ENCODE results near the gene SMC3.

SMC3 gene

DNA sequence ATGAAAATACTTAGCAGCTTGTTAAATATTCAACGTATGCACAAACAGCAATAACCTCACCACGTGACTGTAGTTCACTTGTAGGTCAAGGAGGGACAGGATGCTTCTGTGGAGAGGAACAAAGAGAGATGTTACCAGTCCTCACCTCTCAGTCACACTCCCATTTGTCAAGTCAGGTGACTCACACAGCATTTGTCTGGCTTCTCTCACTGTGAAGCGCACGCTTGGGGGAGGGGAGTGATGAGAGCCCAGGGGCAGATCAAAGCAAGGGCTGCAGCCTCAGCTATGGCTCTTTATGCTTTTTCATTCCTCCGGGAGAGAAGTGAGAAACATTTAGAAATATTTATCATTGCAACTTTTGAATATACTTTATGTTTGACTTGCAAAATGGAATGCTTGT is 73.8 kb downstream of the SMC3 start:
- TF ChIP-seq, protein P1, sequence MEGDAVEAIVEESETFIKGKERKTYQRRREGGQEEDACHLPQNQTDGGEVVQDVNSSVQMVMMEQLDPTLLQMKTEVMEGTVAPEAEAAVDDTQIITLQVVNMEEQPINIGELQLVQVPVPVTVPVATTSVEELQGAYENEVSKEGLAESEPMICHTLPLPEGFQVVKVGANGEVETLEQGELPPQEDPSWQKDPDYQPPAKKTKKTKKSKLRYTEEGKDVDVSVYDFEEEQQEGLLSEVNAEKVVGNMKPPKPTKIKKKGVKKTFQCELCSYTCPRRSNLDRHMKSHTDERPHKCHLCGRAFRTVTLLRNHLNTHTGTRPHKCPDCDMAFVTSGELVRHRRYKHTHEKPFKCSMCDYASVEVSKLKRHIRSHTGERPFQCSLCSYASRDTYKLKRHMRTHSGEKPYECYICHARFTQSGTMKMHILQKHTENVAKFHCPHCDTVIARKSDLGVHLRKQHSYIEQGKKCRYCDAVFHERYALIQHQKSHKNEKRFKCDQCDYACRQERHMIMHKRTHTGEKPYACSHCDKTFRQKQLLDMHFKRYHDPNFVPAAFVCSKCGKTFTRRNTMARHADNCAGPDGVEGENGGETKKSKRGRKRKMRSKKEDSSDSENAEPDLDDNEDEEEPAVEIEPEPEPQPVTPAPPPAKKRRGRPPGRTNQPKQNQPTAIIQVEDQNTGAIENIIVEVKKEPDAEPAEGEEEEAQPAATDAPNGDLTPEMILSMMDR (IDR thresholded peaks at IDR 0.05): no peak
- Histone ChIP-seq H3K27ac (no peak overlapping the region), H3K27me3 (peaks cover 100% of the 10 kb centered on the region)

DNA sequence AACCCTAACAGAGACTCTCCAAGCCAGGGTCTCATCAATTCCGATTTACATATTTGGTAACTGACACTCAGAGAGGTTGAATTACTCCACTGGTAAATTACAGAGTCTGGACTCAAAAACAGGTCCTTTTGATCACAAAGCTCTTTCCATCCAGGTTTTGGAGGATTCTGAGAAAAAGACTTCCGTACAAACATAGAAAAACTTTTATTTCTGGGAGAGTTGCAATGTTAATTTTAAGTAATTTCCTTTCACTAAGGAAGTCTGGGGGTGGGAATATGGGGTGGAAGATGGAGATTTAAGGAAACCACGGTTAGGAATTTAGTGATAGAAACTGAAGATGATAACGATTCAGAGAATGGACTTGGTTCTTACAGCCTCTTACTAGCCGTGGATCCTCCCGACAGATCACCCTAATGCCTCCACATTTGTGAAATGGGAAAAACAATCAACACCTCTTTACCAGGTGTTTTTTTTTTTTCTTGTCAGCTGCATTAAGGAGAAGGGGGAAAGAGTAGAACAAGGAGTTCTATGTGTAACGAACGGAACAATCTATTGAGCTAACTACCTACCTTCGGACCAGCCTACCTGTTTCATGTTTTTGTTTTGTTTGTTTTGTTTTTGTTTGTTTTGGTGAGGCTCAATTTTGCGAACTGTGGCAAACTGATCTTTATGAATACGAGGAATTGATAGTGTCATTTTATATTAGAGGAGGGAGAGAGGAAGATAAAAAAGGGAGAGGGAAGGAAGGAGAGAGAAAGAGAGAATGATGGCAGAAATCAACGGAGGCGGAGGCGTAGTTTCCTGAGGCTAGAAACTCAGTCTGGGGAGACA is 74.9 kb downstream of the SMC3 start:
- Histone ChIP-seq H3K36me3 (no peaks in the 10 kb centered on the region), H3K4me3 (ENCODE audit: low read depth in 1 of 2, low read length in 1 of 2) (no peak overlapping the region), H3K27me3 (peaks cover 100% of the 10 kb centered on the region), H3K9me3 (no peaks in the 10 kb centered on the region), H3K27ac (no peak overlapping the region), H3K4me1 (ENCODE audit: control insufficient read depth in 1 of 2, insufficient read depth in 1 of 2, low read depth in 1 of 2, low read length in 1 of 2) (peaks cover 13 to 17% of the 10 kb centered on the region in 2 experiments)
- TF ChIP-seq, protein P1 (IDR thresholded peaks at IDR 0.05): no peak

More for the DNA sequence above, 73.8 kb downstream of the SMC3 start:
- peaks cover 13 to 17% of the 10 kb centered on the region in 2 experiments for H3K4me1 ChIP-seq (ENCODE audit: control insufficient read depth in 1 of 2, insufficient read depth in 1 of 2, low read depth in 1 of 2, low read length in 1 of 2)
- no peak overlapping the region for H3K4me3 ChIP-seq (ENCODE audit: low read depth in 1 of 2, low read length in 1 of 2)
- H3K9me3 ChIP-seq: no peaks in the 10 kb centered on the region
- H3K36me3 ChIP-seq: no peaks in the 10 kb centered on the region

DNA sequence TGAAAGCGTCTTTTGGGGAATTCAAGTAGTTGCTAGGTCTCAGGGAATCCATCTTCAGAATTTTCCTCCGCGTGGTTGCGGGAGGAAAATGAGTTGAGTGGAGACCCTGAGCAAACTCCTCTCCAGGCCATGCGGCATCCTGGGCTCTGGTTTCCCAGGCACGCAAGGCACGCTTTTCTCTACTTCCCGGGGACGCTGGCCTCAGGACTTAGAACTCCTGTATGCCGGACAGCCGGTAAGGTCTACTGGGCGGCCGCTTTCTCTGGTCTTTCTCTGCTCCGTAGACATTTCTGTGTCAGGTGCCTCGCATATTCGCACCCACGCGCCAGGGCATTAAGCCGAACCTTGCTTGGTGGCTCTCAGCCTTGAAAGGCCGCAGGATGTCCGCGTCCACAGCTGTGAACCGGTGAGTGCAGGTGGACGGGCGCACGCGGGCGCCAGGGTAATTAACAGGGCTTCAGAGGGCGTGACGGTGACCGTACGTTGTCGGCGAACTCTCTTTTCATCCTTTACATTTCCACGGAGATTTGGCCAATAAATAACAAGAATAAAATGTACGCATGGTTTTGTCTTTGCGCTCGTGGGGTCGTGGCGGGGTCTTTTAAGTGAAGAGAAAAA is 75.6 kb downstream of the SMC3 start:
- TF ChIP-seq, protein P1 (IDR thresholded peaks at IDR 0.05): no peak
- Histone ChIP-seq H3K4me1 (ENCODE audit: control insufficient read depth in 1 of 2, insufficient read depth in 1 of 2, low read depth in 1 of 2, low read length in 1 of 2) (peaks cover 13 to 17% of the 10 kb centered on the region in 2 experiments), H3K36me3 (no peaks in the 10 kb centered on the region), H3K4me3 (ENCODE audit: low read depth in 1 of 2, low read length in 1 of 2) (peak overlapping the region; percentile 39 to 47), H3K27me3 (peaks cover 100% of the 10 kb centered on the region), H3K27ac (no peak overlapping the region), H3K9me3 (no peaks in the 10 kb centered on the region)

DNA sequence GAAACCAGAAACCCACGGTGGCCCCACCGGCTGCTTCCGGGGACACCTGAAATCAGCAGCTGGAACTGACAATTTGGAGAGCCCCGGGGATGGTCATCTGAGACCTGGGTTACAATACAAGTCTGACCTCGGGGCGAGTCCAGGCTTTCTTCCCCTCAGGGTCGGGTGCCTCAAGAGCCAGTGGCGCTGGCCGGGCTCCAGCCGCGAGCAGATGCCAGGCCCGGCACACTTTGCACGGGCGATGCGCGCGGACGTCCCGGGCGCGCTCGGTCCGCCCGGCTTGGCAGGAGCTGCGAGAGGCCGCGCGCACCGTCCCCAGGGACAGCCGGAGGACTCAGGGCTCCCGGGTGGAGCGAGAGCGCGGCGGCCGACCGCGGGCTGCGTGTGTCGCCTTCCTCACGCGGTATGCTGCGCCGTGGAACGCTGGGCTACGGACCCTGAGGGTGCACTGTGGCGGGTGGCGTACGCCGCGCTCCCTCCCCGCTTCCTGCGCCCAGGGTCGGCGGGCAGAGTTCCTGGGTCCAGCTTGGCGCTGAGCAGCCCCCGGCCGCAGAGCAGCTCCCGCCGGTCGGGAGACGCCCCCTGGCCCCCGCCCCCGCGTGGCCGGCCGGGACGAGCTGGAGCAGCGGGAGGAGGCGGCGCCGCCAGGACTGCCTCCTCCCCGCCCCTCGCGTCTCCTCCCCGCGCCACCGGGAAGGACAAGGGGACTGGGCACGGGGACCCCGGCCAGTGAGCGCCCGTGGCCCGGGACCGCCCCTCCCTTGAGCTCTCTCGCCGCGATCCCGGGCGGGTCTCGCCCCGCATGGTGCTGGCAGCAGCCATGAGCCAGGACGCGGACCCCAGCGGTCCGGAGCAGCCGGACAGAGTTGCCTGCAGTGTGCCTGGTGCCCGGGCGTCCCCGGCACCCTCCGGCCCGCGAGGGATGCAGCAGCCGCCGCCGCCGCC is 76.4 kb downstream of the SMC3 start, which contains the start of gene RBM20:
Gene RBM20 (plus strand): TSS at position 684 of the 945 bp plus-strand sequence. CDS start 119 bp downstream, at position 803.
- Histone ChIP-seq H3K36me3 (no peaks in the 10 kb centered on the region), H3K27ac (no peak within 1 kb of the TSS), H3K27me3 (peaks cover 100% of the 10 kb centered on the region), H3K4me3 (ENCODE audit: low read depth in 1 of 2, low read length in 1 of 2) (peak within 1 kb of the TSS; percentile 39 to 47), H3K4me1 (ENCODE audit: control insufficient read depth in 1 of 2, insufficient read depth in 1 of 2, low read depth in 1 of 2, low read length in 1 of 2) (peaks cover 13 to 17% of the 10 kb centered on the region in 2 experiments), H3K9me3 (no peaks in the 10 kb centered on the region)
- TF ChIP-seq, protein P1 (IDR thresholded peaks at IDR 0.05): no peak
